Measurements from ENCODE around the gene BIRC5. TPM values are rescaled to one million over a fixed set of nuclear protein-coding genes. Genes with fewer than 3 reads are reported as not detected.

The BIRC5 gene
- total RNA-seq, 4 donors from 2014 or later, result 3.7 to 9.6 (median 5.5) TPM

DNA sequence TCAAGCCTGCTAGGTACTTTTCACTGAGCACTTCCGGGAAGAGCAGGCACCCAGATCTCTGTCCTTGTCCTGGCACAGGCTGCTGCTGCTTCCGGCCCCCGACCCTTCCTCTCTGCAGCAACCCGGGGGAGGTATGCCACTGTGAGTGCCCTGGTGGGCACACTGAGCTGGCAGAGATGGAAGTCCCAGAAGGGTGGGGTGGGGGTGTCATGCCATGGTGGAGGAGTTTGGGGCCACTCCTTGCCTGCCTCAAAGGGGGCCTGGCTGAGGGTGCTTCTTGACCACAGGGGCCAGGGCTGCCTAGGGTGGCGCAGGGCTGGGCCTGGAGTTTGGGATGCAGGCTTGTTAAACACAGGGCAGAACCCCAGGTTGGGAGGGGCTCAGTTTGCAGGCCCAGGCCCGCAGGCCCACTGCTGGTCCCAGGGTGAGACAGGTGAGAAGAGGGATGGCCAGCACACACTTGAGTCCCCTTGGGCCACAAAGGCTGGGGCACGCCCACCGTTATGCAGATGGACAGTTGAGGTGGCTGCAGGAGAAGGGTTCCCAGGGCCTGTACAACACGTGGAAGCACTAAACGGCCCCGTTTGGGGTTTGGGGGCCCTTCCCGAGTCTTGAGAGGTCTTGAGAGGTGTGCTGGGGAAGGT is 26.1 kb downstream of the BIRC5 start:
- DNase-seq (ENCODE audit: low spot score in 2 of 2), result no peak
- TF ChIP-seq CTCF (IDR thresholded peaks at IDR 0.05) (no peak), EP300 (IDR thresholded peaks at IDR 0.05) (no peak), POLR2A (IDR thresholded peaks at IDR 0.05) (no peak), POLR2AphosphoS5 (IDR thresholded peaks at IDR 0.05) (no peak)
- Histone ChIP-seq H3K27me3 (no peaks in the 10 kb centered on the region), H3K9me3 (no peaks in the 10 kb centered on the region), H3K36me3 (no peaks in the 10 kb centered on the region), H3K27ac (no peak overlapping the region), H3K4me3 (no peak overlapping the region), H3K4me1 (no peaks in the 10 kb centered on the region)
- 50% methylated on average over 4 of the region's 12 CpGs for WGBS

DNA sequence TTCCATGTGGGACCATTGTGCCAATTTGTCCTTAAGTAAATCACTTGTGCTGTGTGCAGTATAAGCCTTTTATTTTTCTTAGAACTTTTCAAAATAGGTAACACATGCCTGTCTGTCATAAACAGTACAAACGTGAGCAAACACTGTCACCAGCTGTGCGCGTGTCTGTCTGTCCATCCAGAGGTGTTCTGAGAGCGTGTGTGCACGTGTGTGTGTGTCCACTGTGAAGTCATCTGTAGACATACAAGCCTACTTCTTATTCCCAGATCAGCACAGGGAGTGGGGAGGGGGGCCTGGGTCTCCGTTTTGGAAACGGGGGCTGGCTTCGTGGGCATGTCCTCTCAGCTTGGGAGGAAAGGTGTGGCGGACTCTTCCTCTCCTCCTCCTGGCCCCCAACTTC is 26.8 kb downstream of the BIRC5 start:
- H3K27ac ChIP-seq, result no peak overlapping the region
- H3K4me1 ChIP-seq, result no peaks in the 10 kb centered on the region
- H3K9me3 ChIP-seq, result no peaks in the 10 kb centered on the region
- H3K36me3 ChIP-seq, result no peaks in the 10 kb centered on the region
- DNase-seq (ENCODE audit: low spot score in 2 of 2), result no peak
- no peak overlapping the region for H3K4me3 ChIP-seq
- WGBS, result 84% methylated on average over 9 of the region's 9 CpGs
- H3K27me3 ChIP-seq, result no peaks in the 10 kb centered on the region
- TF ChIP-seq POLR2AphosphoS5 (IDR thresholded peaks at IDR 0.05), result no peak
- TF ChIP-seq CTCF (IDR thresholded peaks at IDR 0.05), result no peak
- TF ChIP-seq POLR2A (IDR thresholded peaks at IDR 0.05), result no peak
- TF ChIP-seq EP300 (IDR thresholded peaks at IDR 0.05), result no peak

DNA sequence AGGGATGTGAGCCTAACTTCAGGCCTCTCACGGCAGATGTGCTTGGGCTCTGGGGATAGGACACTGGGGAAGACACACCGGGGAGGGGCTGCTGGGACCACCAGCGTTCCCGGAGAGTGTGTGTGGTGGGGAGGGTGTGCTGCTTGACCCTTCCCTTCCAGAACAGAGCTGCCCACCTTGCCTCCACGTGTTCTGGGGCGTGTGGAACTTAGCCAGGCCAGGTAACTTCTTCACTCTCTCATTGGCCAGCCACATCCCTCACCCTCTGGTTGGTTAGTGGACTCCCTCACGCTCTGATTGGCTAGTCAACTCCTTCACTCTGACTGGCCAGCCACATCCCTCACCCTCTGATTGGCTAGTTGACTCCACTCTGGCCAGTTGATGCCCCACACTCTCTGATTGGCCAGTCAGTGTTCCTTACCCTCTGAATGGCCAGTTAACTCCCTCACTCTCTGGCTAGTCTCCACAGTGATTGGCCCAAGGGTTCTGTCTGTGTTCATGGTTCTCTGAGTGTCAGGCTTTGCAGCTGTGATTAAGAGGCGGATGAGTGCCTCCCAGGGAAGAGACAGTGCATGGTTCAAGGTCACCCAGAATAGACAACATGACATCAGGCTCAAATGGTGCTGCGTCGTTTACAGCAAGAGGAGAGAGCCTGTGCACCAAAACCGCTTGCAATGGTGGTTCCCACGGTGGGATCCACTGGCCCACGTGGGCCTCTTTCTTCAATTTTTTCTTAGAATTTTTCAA is 27.4 kb downstream of the BIRC5 start:
- H3K27me3 ChIP-seq, result no peaks in the 10 kb centered on the region
- no peak for TF ChIP-seq POLR2A (IDR thresholded peaks at IDR 0.05)
- TF ChIP-seq EP300 (IDR thresholded peaks at IDR 0.05), result no peak
- TF ChIP-seq CTCF (IDR thresholded peaks at IDR 0.05), result no peak
- no peak for TF ChIP-seq POLR2AphosphoS5 (IDR thresholded peaks at IDR 0.05)
- no peaks in the 10 kb centered on the region for H3K9me3 ChIP-seq
- WGBS, result 86% methylated on average over 13 of the region's 13 CpGs
- no peak for DNase-seq (ENCODE audit: low spot score in 2 of 2)
- H3K4me1 ChIP-seq, result no peaks in the 10 kb centered on the region
- no peak overlapping the region for H3K4me3 ChIP-seq
- no peaks in the 10 kb centered on the region for H3K36me3 ChIP-seq
- no peak overlapping the region for H3K27ac ChIP-seq

DNA sequence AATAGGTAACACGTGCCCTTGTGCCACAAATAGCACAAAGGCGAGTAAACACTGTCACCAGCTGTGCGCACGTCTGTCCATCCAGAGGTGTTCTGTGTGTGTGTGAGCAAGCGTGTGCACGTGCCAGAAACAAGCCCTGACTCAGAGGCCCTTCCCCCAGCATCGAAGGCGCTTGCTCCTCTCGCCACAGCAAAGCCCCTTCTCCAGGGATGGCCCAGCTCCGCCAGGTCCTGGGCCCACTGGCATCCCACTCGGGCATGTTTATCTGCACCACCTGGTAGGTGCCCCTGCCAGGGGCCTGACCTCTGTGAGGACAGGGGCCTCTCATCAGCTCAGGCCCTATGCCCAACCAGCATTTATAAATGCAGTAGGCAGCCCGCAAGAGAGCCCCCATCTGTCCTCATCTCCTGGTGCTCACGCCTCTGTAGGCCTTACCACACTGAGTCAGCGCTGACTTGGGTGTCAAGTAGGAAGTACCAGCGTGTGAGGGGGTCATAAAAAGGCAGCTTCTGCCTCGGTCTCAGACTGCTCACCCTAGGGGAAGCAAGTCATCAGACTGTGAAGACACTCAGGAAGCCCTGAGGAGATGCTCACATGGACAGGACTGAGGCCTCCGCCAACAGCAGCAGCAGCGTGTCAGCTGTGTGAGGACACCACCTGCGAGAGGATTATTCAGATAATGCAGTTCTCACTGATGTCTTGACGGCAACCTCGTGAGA is 28.1 kb downstream of the BIRC5 start:
- 76% methylated on average over 17 of the region's 21 CpGs for WGBS
- DNase-seq (ENCODE audit: low spot score in 2 of 2), result no peak
- H3K9me3 ChIP-seq, result no peaks in the 10 kb centered on the region

More for the DNA sequence above, 28.1 kb downstream of the BIRC5 start:
- Histone ChIP-seq H3K27ac (no peak overlapping the region), H3K4me1 (no peaks in the 10 kb centered on the region), H3K27me3 (no peaks in the 10 kb centered on the region), H3K36me3 (no peaks in the 10 kb centered on the region), H3K4me3 (no peak overlapping the region)
- no peak for TF ChIP-seq POLR2AphosphoS5 (IDR thresholded peaks at IDR 0.05)
- TF ChIP-seq EP300 (IDR thresholded peaks at IDR 0.05), result no peak
- no peak for TF ChIP-seq POLR2A (IDR thresholded peaks at IDR 0.05)
- TF ChIP-seq CTCF (IDR thresholded peaks at IDR 0.05), result no peak
